GM21381 (cell line): ENCODE results near the gene PCDHB12.
"Not testable (repeated sequence)": the region's sequence is repeated elsewhere in the genome, so short reads cannot be mapped to it uniquely, and the experiment has no call there.

Experiments
- ATAC-seq: cut with Tn5 transposase; IDR thresholded peaks from one replicate; pipeline ENCODE4 v1.9.1; 2021; ENCODE audit warnings: mild to moderate bottlenecking, moderate library complexity; ENCODE audit not compliant: unreplicated experiment

Gene PCDHB12

DNA sequence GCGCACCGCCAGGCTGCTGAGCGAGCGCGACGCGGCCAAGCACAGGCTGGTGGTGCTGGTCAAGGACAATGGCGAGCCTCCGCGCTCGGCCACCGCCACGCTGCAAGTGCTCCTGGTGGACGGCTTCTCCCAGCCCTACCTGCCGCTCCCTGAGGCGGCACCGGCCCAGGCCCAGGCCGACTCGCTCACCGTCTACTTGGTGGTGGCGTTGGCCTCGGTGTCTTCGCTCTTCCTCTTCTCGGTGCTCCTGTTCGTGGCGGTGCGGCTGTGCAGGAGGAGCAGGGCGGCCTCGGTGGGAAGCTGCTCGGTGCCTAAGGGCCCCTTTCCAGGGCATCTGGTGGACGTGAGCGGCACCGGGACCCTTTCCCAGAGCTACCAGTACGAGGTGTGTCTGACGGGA, 6.9 kb upstream of the PCDHB12 start:
- ATAC-seq = not testable (repeated sequence)

DNA sequence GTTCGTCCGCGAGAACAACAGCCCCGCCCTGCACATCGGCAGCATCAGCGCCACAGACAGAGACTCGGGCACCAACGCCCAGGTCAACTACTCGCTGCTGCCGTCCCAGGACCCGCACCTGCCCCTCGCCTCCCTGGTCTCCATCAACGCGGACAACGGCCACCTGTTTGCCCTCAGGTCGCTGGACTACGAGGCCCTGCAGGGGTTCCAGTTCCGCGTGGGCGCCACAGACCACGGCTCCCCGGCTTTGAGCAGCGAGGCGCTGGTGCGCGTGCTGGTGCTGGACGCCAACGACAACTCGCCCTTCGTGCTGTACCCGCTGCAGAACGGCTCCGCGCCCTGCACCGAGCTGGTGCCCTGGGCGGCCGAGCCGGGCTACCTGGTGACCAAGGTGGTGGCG, 1.8 kb downstream of the PCDHB12 start:
- not testable (repeated sequence) for ATAC-seq

DNA sequence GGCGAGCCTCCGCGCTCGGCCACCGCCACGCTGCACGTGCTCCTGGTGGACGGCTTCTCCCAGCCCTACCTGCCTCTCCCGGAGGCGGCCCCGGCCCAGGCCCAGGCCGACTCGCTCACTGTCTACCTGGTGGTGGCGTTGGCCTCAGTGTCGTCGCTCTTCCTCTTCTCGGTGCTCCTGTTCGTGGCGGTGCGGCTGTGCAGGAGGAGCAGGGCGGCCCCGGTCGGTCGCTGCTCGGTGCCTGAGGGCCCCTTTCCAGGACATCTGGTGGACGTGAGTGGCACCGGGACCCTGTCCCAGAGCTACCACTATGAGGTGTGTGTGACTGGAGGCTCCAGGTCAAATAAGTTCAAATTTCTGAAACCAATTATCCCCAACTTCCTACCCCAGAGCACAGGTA, 2.3 kb downstream of the PCDHB12 start:
- not testable (repeated sequence) for ATAC-seq

DNA sequence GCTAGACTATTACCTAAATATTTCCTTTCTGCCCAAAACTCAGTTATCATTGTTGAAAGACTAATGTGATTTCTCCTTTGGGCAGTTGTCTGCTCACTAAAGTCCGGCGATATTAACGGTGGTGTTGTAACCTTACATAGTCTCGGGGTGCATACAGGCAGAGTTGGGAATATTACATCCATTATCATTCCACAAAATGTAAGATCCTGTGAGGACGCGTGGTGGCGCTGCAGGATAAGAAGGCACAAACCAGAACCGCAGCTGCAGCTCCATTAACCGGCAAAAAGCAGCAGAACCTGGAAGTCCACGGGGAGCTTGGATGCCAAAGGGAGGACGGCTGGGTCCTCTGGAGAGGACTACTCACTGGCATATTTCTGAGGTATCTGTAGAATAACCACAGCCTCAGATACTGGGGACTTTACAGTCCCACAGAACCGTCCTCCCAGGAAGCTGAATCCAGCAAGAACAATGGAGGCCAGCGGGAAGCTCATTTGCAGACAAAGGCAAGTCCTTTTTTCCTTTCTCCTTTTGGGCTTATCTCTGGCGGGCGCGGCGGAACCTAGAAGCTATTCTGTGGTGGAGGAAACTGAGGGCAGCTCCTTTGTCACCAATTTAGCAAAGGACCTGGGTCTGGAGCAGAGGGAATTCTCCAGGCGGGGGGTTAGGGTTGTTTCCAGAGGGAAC, 5.3 kb downstream of the PCDHB12 start, which contains the start of gene PCDHB13:
Gene PCDHB13 (plus strand): TSS at position 264 of the 684 bp plus-strand sequence. CDS start 205 bp downstream, at position 469.
- not testable (repeated sequence) for ATAC-seq

DNA sequence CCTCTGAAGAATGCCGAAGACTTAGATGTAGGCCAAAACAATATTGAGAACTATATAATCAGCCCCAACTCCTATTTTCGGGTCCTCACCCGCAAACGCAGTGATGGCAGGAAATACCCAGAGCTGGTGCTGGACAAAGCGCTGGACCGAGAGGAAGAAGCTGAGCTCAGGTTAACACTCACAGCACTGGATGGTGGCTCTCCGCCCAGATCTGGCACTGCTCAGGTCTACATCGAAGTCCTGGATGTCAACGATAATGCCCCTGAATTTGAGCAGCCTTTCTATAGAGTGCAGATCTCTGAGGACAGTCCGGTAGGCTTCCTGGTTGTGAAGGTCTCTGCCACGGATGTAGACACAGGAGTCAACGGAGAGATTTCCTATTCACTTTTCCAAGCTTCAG, 6.1 kb downstream of the PCDHB12 start:
- not testable (repeated sequence) for ATAC-seq

DNA sequence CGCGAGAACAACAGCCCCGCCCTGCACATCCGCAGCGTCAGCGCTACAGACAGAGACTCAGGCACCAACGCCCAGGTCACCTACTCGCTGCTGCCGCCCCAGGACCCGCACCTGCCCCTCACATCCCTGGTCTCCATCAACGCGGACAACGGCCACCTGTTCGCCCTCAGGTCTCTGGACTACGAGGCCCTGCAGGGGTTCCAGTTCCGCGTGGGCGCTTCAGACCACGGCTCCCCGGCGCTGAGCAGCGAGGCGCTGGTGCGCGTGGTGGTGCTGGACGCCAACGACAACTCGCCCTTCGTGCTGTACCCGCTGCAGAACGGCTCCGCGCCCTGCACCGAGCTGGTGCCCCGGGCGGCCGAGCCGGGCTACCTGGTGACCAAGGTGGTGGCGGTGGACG, 7.0 kb downstream of the PCDHB12 start:
- ATAC-seq = not testable (repeated sequence)

DNA sequence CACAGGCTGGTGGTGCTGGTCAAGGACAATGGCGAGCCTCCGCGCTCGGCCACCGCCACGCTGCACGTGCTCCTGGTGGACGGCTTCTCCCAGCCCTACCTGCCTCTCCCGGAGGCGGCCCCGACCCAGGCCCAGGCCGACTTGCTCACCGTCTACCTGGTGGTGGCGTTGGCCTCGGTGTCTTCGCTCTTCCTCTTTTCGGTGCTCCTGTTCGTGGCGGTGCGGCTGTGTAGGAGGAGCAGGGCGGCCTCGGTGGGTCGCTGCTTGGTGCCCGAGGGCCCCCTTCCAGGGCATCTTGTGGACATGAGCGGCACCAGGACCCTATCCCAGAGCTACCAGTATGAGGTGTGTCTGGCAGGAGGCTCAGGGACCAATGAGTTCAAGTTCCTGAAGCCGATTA, 7.5 kb downstream of the PCDHB12 start:
- not testable (repeated sequence) for ATAC-seq

DNA sequence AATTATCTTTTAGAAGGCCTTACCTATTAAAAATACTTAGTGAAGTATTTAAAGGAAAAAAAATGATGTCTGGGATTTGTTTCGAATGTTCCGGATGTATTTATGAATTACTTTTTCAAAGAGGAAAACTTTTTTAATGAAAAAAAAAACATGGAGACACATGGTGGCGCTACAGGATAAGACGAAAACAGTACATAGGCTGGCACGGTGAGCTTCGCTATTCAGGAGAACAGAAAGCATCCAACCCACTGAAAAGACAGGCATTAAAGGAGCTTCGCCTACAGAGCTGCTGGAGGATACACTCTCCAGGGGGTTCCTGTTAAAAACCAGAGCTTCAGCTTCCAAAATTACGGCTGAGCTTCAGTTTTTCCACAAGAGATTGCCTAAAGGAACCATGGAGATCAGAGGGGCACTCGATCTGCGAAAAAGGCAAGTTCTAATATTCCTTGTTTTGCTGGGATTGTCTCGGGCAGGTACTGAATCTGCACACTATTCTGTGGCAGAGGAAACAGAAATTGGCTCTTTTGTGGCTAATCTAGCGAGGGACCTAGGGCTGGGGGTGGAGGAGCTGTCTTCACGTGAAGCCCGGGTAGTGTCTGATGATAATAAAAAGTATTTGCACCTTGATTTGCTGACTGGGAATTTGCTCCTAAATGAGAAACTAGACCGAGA, 14.7 kb downstream of the PCDHB12 start, which contains the start of gene PCDHB14:
Gene PCDHB14 (plus strand): TSS at position 232 of the 672 bp plus-strand sequence. CDS start 163 bp downstream, at position 395.
- ATAC-seq = no peak

DNA sequence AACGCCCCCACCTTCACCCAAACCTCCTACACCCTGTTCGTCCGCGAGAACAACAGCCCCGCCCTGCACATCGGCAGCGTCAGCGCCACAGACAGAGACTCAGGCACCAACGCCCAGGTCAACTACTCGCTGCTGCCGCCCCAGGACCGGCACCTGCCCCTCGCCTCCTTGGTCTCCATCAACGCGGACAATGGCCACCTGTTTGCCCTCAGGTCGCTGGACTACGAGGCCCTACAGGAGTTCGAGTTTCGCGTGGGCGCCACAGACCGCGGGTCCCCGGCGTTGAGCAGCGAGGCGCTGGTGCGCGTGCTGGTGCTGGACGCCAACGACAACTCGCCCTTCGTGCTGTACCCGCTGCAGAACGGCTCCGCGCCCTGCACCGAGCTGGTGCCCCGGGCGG, 16.3 kb downstream of the PCDHB12 start:
- not testable (repeated sequence) for ATAC-seq

DNA sequence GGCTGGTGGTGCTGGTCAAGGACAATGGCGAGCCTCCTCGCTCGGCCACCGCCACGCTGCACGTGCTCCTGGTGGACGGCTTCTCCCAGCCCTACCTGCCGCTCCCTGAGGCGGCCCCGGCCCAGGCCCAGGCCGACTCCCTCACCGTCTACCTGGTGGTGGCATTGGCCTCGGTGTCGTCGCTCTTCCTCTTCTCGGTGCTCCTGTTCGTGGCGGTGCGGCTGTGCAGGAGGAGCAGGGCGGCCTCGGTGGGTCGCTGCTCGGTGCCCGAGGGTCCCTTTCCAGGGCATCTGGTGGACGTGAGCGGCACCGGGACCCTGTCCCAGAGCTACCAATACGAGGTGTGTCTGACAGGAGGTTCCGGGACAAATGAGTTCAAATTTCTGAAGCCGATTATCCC, 16.9 kb downstream of the PCDHB12 start:
- not testable (repeated sequence) for ATAC-seq

DNA sequence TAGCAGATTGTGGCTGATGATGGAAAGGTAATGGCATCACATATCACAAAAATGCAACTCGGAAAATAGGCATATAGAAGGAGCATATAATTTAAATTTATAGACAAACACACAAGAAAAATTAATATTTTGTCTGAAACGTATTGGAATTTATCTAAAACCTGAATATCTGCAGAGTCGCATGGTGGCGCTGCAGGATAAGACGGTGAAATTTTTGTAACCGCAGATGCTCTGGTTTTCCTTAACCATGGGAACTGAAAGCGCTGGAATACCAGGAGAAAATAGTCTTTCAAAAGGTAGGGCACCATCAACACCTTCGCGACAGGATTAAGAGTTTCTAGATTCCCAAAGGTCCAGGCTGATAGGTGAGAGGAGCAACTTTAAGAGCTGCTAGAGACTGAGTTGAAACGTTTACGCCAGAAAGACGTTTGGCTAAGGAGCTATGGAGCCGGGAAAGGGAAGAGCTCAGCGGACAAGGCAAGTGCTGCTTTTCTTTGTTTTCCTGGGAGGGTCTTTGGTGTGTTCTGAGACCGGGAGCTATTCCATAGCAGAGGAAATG, 25.7 kb downstream of the PCDHB12 start:
- ATAC-seq = no peak

DNA sequence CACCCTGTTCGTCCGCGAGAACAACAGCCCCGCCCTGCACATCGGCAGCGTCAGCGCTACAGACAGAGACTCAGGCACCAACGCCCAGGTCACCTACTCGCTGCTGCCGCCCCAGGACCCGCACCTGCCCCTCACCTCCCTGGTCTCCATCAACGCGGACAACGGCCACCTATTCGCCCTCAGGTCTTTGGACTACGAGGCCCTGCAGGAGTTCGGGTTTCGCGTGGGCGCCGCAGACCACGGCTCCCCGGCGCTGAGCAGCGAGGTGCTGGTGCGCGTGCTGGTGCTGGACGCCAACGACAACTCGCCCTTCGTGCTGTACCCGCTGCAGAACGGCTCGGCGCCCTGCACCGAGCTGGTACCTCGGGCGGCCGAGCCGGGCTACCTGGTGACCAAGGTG, 27.4 kb downstream of the PCDHB12 start:
- not testable (repeated sequence) for ATAC-seq

DNA sequence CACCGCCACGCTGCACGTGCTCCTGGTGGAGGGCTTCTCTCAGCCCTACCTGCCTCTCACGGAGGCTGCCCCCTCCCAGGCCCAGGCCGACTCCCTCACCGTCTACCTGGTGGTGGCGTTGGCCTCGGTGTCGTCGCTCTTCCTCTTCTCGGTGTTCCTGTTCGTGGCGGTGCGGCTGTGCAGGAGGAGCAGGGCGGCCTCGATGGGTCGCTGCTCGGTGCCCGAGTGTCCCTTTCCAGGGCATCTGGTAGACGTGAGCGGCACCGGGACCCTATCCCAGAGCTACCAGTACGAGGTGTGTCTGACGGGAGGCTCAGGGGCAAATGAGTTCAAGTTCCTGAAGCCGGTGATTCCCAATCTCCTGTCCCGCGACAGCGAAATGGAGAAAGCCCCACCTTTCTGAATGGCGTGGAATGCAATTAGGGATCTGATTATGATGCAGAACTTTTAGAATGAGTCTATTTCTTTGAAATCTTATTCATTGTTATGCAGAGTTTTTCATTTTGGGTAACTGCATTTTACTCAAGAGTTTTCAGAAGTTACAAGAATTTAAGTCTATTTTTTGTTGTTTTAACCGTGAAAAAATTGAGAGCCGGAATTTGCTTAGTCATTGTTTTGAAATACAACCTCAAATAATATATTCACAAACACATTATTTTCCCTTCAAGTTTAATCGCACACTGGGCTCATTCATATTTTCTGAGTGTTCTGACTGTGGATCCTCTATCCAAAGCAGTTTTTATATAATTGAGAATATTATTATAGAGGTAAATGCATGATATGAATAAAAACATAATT, 28.2 kb downstream of the PCDHB12 start:
- ATAC-seq = no peak

DNA sequence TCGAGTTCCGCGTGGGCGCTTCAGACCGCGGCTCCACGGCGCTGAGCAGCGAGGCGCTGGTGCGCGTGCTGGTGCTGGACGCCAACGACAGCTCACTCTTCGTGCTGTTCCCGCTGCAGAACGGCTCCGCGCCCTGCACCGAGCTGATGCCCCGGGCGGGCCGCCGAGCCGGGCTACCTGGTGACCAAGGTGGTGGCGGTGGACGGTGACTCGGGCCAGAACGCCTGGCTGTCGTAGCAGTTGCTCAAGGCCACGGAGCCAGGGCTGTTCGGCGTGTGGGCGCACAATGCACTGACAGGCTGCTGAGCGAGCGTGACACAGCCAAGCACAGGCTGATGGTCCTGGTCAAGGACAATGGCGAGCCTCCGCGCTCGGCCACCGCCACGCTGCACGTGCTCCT, 33.0 kb downstream of the PCDHB12 start:
- ATAC-seq = no peak

DNA sequence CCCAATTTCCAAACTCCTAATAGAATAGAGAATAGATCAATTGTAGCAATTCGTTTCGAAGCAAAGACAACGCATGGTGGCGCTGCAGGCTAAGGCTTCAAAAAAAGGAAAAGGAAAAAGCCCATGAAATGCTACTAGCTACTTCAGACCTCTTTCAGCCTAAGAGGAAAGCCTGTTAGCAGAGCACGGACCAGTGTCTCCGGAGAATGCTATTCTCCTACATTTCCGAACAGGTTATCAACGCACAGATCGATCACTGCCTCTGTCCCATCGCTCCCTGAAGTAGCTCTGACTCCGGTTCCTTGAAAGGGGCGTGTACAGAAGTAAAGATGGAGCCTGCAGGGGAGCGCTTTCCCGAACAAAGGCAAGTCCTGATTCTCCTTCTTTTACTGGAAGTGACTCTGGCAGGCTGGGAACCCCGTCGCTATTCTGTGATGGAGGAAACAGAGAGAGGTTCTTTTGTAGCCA, 36.8 kb downstream of the PCDHB12 start, which contains the start of gene PCDHB15:
Gene PCDHB15 (plus strand): TSS at position 146 of the 468 bp plus-strand sequence. CDS start 184 bp downstream, at position 330.
- no peak for ATAC-seq

DNA sequence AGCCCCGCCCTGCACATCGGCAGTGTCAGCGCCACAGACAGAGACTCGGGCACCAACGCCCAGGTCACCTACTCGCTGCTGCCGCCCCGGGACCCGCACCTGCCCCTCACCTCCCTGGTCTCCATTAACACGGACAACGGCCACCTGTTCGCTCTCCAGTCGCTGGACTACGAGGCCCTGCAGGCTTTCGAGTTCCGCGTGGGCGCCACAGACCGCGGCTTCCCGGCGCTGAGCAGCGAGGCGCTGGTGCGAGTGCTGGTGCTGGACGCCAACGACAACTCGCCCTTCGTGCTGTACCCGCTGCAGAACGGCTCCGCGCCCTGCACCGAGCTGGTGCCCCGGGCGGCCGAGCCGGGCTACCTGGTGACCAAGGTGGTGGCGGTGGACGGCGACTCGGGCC, 38.5 kb downstream of the PCDHB12 start:
- not testable (repeated sequence) for ATAC-seq

DNA sequence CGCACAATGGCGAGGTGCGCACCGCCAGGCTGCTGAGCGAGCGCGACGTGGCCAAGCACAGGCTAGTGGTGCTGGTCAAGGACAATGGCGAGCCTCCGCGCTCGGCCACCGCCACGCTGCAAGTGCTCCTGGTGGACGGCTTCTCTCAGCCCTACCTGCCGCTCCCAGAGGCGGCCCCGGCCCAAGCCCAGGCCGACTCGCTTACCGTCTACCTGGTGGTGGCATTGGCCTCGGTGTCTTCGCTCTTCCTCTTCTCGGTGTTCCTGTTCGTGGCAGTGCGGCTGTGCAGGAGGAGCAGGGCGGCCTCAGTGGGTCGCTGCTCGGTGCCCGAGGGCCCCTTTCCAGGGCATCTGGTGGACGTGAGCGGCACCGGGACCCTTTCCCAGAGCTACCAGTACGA, 38.9 kb downstream of the PCDHB12 start:
- ATAC-seq = not testable (repeated sequence)

DNA sequence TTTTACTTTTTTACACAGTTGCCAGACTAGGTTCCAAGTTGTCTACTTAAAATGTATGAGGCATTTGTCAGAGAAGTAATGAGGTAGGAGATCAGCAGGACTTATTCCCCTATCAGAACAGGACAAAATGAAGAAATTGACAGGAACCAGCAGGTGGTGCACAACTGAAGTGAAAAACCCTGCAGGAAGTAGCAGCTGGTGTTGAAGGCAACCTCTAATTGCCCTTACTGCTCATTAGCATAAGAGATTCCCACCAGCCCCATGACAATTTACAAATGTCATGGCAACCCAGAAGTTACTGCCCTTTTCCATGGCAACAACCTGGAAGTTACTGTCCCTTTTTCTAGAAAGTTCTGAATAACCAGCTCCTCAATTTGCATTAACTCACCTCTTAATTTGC, 42.1 kb downstream of the PCDHB12 start:
- no peak for ATAC-seq

DNA sequence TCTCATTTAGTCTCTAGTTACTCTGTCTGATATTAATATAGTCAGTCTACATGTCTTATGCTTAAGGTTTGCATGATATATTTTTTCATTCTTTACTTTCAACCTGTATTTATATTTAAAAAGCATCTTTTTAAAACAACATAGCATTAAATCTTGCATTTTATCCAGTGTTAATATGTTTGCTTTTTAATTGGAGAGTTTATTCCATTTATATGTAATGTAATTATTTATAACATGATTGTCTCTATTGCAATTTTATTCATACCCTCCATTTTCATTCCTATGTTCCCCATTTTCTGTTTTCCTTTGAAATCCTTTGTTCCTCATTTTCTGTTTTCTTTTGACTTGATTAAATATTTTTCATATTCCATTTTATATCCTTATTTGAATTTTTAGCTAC, 49.9 kb downstream of the PCDHB12 start:
- ATAC-seq = no peak

DNA sequence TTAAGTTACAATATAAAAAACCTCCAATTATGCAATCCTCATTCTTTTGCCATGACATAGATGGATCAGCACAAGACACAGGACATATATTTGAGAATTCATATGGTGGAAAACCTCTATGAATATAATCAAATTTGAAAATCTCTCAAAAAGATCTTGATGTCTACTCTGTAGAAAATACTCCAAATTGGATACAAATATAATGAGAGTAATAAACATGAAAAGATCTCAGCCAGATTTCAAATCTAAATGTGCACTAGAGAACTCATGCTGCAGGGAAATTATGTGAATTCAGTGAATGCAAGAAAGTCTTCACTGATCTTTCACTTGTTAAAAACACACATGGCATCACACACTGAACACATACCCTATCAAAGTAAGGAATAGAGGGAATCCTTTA, 50.4 kb downstream of the PCDHB12 start:
- no peak for ATAC-seq
